Adrenal gland (tissue), 12 donors: ENCODE measurements around the gene GC. TPM values are rescaled to one million over a fixed set of nuclear protein-coding genes. Genes with fewer than 3 reads are reported as not detected.

ENCODE experiments used
- DNase-seq, 7 donors: peaks; one replicate each; pipeline ENCODE4 v3.0.0-alpha.2; 2019 to 2020
- H3K27ac ChIP-seq, 5 donors: fragments of 200-600 bp; sonication (generic) in 4 of 5; 1 replicate in 3 of 5; 2 replicates in 2 of 5; pipeline versions ENCODE4 v1.5.1 to v1.8.0; 2016 to 2020; ENCODE audit warnings: mild to moderate bottlenecking in 1 of 5
- H3K27me3 ChIP-seq: fragments of 200-600 bp; 2 replicates; pipeline ENCODE4 v1.8.0; 2021
- H3K36me3 ChIP-seq, 2 donors: fragments of 200-600 bp; replicated peaks in 1 of 2; 1 replicate in 1 of 2; 2 replicates in 1 of 2; pipeline versions ENCODE4 v1.5.1 to v1.8.0; 2018 to 2022
- H3K4me1 ChIP-seq, 2 donors: fragments of 200-600 bp; replicated peaks in 1 of 2; 1 replicate in 1 of 2; 2 replicates in 1 of 2; pipeline versions ENCODE4 v1.5.1 to v1.8.0; 2018 to 2021
- H3K4me3 ChIP-seq, 4 donors: fragments of 200-600 bp; sonication (generic) in 3 of 4; one replicate each; pipeline ENCODE4 v1.5.1; 2016 to 2018
- H3K9me3 ChIP-seq, 3 donors: fragments of 200-600 bp; sonication (generic) in 1 of 3; replicated peaks in 1 of 3; 1 replicate in 2 of 3; 2 replicates in 1 of 3; pipeline versions ENCODE4 v1.5.1 to v1.8.0; 2016 to 2021
- CTCF ChIP-seq, 6 experiments: fragments of 450-650 bp in 4 of 6; fragments of 200-600 bp in 2 of 6; sonication (generic) in 1 of 6; IDR thresholded peaks; 1 replicate in 5 of 6; 2 replicates in 1 of 6; pipeline versions ENCODE4 v1.5.1 to v1.8.0; 2016 to 2021; ENCODE audit warnings: antibody characterized with exemption in 6 of 6, mild to moderate bottlenecking in 2 of 6, moderate library complexity in 1 of 6
- POLR2A ChIP-seq, 2 donors: fragments of 450-650 bp; IDR thresholded peaks; one replicate each; pipeline ENCODE4 v1.6.1; 2017; ENCODE audit warnings: antibody characterized with exemption in 2 of 2, mild to moderate bottlenecking in 2 of 2, moderate library complexity in 1 of 2
- WGBS, 4 donors: extraction: QIAGEN DNeasy Blood & Tissue Kit in 2 of 4; methylation state at CpG; one replicate each; pipeline versions ENCODE4 v1.1.5 to v1.1.7; 2013 to 2017; 5-methylcytosine and 5-hydroxymethylcytosine counted together
- intact Hi-C, 2 donors: fragments of 100-400 bp; cut with DNase I; formaldehyde crosslinking; loops; one replicate each; pipeline versions ENCODE4 v1.14.1 to v1.15.0; 2022 to 2023
- polyA plus RNA-seq, 3 donors: library from polyadenylated mRNA; stranded (reverse); fragments of 200-250 nt in 2 of 3; fragments of 350-450 nt in 1 of 3; fragmentation: Illumina TruSeq in 1 of 3; extraction: RNeasy Lipid Tissue Mini Kit (QIAGEN cat#74804) in 1 of 3; gene quantifications; one replicate each; pipeline ENCODE4 v1.2.3, GENCODE V29; 2013 to 2014
- total RNA-seq, 9 donors: library from RNA; depleted of rRNA in 4 of 9; stranded (reverse); fragments of >200 nt in 4 of 9; fragments of 120-200 nt in 1 of 9; fragmentation: NEBNext Ultra II Directional in 1 of 9; extraction: Animal tissue kit (Norgen Biotek cat#: 25700) in 1 of 9; gene quantifications; one replicate each; pipeline versions ENCODE4 v1.1.0 to v1.2.4, GENCODE V29; 2013 to 2023
- donor health status: healthy with polysubstance abuse.
- donor health status: Bipolar disorder and iron deficiency.
- donor health status: DM: yes; HTN: yes; CAD: no.
- donor health status: DM: no; HTN: no; CAD: no.
- donor health status: DM: no; HTN: no; CAD: no.
- donor health status: DM: yes; HTN: yes; CAD: no.

GC gene
- total and polyA plus RNA-seq, 12 donors = 0.03 to 1.4 (median 0.74) TPM; not detected in 6

- WGBS, 4 donors = 57 to 60% (median 59%) methylated on average over 7 of the region's 7 CpGs
- Histone ChIP-seq H3K4me3 (no peak overlapping the region), H3K36me3 (no peaks in the 10 kb centered on the region), H3K4me1 (no peaks in the 10 kb centered on the region), H3K9me3 (no peaks in the 10 kb centered on the region), H3K27ac (no peak overlapping the region), H3K27me3 (no peaks in the 10 kb centered on the region)
- intact Hi-C loops = no loop called here
- DNase-seq = no peak
- TF ChIP-seq CTCF (IDR thresholded peaks at IDR 0.05) (no peak), POLR2A (IDR thresholded peaks at IDR 0.05) (no peak)
Measured at GRCh38 chr4:71768123-71768522, 15.8 kb downstream of the GC start.

GRCh38 chr4:71765821-71766383, 18.0 kb downstream of the GC start:
- intact Hi-C loops = no loop called here
- no peak for DNase-seq
- WGBS, 4 donors = 29 to 53% (median 31%) methylated on average over 2 of the region's 2 CpGs

GRCh38 chr4:71765350-71765749, 18.5 kb downstream of the GC start:
- no peaks in the 10 kb centered on the region for H3K36me3 ChIP-seq
- TF ChIP-seq CTCF (IDR thresholded peaks at IDR 0.05) = no peak
- TF ChIP-seq POLR2A (IDR thresholded peaks at IDR 0.05) = no peak
- H3K9me3 ChIP-seq = no peaks in the 10 kb centered on the region
- no peaks in the 10 kb centered on the region for H3K27me3 ChIP-seq
- intact Hi-C loops = no loop called here
- no peaks in the 10 kb centered on the region for H3K4me1 ChIP-seq
- H3K4me3 ChIP-seq = no peak overlapping the region
- DNase-seq = no peak
- no peak overlapping the region for H3K27ac ChIP-seq
- WGBS, 4 donors = 51 to 62% (median 61%) methylated on average over 4 of the region's 4 CpGs

More at GRCh38 chr4:71765821-71766383, 18.0 kb downstream of the GC start:
- Histone ChIP-seq H3K4me3 (no peak overlapping the region), H3K27me3 (no peaks in the 10 kb centered on the region), H3K9me3 (no peaks in the 10 kb centered on the region), H3K27ac (no peak overlapping the region), H3K4me1 (no peaks in the 10 kb centered on the region), H3K36me3 (no peaks in the 10 kb centered on the region)
- TF ChIP-seq CTCF (IDR thresholded peaks at IDR 0.05) (no peak), POLR2A (IDR thresholded peaks at IDR 0.05) (no peak)

GRCh38 chr4:71752383-71753042, 31.4 kb downstream of the GC start:
- no peaks in the 10 kb centered on the region for H3K4me1 ChIP-seq
- intact Hi-C loops = no loop called here
- H3K27me3 ChIP-seq = no peaks in the 10 kb centered on the region
- no peak overlapping the region for H3K27ac ChIP-seq
- no peaks in the 10 kb centered on the region for H3K9me3 ChIP-seq
- no peaks in the 10 kb centered on the region for H3K36me3 ChIP-seq
- 70 to 81% (median 76%) methylated on average over 5 of the region's 5 CpGs for WGBS, 4 donors
- no peak for DNase-seq
- TF ChIP-seq POLR2A (IDR thresholded peaks at IDR 0.05) (no peak), CTCF (IDR thresholded peaks at IDR 0.05) (no peak)
- H3K4me3 ChIP-seq = no peak overlapping the region
